IMR-90 (cell line): ENCODE data around the gene SNX5.

Experiments used
- BHLHE40 ChIP-seq: fragments of 150-350 bp; IDR thresholded peaks from 2 replicates; pipeline ENCODE4 v1.6.1; 2016; ENCODE audit warnings: mild to moderate bottlenecking, low read depth, low read length
- CEBPB ChIP-seq: IDR thresholded peaks from 2 replicates; pipeline ENCODE4 v1.6.1; 2012; ENCODE audit warnings: low read depth, low read length, improper control_type of control experiment
- MXI1 ChIP-seq: IDR thresholded peaks from 2 replicates; pipeline ENCODE4 v1.6.1; 2012; ENCODE audit warnings: low read depth, mild to moderate bottlenecking, low read length, moderate library complexity, borderline replicate concordance
- NFE2L2 ChIP-seq: fragments of 150-350 bp; IDR thresholded peaks from 2 replicates; pipeline ENCODE4 v1.6.1; 2016; ENCODE audit warnings: low read depth, mild to moderate bottlenecking, low read length
- POLR2A ChIP-seq: IDR thresholded peaks from 2 replicates; pipeline ENCODE4 v1.6.1; 2012; ENCODE audit warnings: mild to moderate bottlenecking, low read depth, low read length
- RAD21 ChIP-seq: IDR thresholded peaks from 2 replicates; pipeline ENCODE4 v1.6.1; 2012; ENCODE audit warnings: low read length, improper control_type of control experiment
- RCOR1 ChIP-seq: IDR thresholded peaks from 2 replicates; pipeline ENCODE4 v1.6.1; 2012; ENCODE audit warnings: mild to moderate bottlenecking, low read length, improper control_type of control experiment; ENCODE audit not compliant: insufficient replicate concordance
- RFX5 ChIP-seq: IDR thresholded peaks from 2 replicates; pipeline ENCODE4 v1.8.0; 2012; ENCODE audit warnings: low read depth, mild to moderate bottlenecking, low read length, moderate library complexity
- TF ChIP-seq, protein P1 (sequence below): conservative IDR thresholded peaks from 2 replicates; pipeline ENCODE4 v1.5.1; 2012; ENCODE audit warnings: mild to moderate bottlenecking, low read depth, low read length, improper control_type of control experiment
- TF ChIP-seq, protein P2 (sequence below): fragments of 150-350 bp; IDR thresholded peaks from 2 replicates; pipeline ENCODE4 v1.6.1; 2016; ENCODE audit warnings: low read depth, mild to moderate bottlenecking, low read length, moderate library complexity, borderline replicate concordance
- TF ChIP-seq, protein P3 (sequence below): fragments of 150-350 bp; IDR thresholded peaks from 2 replicates; pipeline ENCODE4 v1.6.1; 2017; ENCODE audit warnings: mild to moderate bottlenecking, antibody characterized with exemption, low read length, low read depth

DNA sequence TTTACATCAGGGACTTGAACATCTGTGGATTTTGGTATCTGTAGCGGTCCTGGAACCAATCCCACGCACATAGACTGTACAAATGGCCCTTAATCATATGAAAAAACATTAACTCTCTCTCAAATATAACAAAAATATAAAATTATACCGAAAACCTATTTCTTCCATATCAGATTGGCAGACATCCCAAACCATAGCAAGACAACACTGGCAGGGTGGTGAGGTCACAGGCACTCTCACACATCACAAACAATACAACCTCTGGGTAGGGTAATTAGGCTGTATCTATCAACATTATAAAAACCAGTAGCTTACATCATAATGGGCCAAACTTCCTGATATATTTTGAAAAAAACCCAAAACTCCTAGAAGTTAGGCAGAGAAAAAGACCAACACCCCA is 48.2 kb upstream of the SNX5 start:
- TF ChIP-seq, protein P1, sequence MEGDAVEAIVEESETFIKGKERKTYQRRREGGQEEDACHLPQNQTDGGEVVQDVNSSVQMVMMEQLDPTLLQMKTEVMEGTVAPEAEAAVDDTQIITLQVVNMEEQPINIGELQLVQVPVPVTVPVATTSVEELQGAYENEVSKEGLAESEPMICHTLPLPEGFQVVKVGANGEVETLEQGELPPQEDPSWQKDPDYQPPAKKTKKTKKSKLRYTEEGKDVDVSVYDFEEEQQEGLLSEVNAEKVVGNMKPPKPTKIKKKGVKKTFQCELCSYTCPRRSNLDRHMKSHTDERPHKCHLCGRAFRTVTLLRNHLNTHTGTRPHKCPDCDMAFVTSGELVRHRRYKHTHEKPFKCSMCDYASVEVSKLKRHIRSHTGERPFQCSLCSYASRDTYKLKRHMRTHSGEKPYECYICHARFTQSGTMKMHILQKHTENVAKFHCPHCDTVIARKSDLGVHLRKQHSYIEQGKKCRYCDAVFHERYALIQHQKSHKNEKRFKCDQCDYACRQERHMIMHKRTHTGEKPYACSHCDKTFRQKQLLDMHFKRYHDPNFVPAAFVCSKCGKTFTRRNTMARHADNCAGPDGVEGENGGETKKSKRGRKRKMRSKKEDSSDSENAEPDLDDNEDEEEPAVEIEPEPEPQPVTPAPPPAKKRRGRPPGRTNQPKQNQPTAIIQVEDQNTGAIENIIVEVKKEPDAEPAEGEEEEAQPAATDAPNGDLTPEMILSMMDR = no peak
- no peak for TF ChIP-seq POLR2A
- TF ChIP-seq, protein P2, sequence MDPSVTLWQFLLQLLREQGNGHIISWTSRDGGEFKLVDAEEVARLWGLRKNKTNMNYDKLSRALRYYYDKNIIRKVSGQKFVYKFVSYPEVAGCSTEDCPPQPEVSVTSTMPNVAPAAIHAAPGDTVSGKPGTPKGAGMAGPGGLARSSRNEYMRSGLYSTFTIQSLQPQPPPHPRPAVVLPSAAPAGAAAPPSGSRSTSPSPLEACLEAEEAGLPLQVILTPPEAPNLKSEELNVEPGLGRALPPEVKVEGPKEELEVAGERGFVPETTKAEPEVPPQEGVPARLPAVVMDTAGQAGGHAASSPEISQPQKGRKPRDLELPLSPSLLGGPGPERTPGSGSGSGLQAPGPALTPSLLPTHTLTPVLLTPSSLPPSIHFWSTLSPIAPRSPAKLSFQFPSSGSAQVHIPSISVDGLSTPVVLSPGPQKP = no peak
- TF ChIP-seq, protein P3, sequence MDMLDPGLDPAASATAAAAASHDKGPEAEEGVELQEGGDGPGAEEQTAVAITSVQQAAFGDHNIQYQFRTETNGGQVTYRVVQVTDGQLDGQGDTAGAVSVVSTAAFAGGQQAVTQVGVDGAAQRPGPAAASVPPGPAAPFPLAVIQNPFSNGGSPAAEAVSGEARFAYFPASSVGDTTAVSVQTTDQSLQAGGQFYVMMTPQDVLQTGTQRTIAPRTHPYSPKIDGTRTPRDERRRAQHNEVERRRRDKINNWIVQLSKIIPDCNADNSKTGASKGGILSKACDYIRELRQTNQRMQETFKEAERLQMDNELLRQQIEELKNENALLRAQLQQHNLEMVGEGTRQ = no peak
- TF ChIP-seq CEBPB = no peak
- TF ChIP-seq RCOR1 = no peak
- TF ChIP-seq BHLHE40 = no peak
- TF ChIP-seq RAD21 = no peak
- no peak for TF ChIP-seq NFE2L2
- TF ChIP-seq MXI1 = no peak
- no peak for TF ChIP-seq RFX5
